PC-9 (cell line): ENCODE results near the gene PDE10A. TPM values are rescaled to one million over a fixed set of nuclear protein-coding genes. Genes with fewer than 3 reads are reported as not detected.

Source experiments
- BruUV-seq: library from RNA; stranded (reverse); fragments of 400-500 nt; replicated peaks from 2 replicates; lab custom pipeline; 2021; lab: Mats Ljungman, UMichigan
- CTCF ChIA-PET: fragments of 300-600 bp; sonication (Branson Sonifier 250); formaldehyde crosslinking; loops from one replicate; lab custom pipeline; 2022; ENCODE audit warnings: antibody characterized with exemption; lab: Charles Lee
- POLR2A ChIA-PET: fragments of 300-600 bp; sonication (Branson Sonifier 250); formaldehyde crosslinking; loops from one replicate; lab custom pipeline; 2022; ENCODE audit warnings: antibody characterized with exemption; ENCODE audit not compliant: unreplicated experiment; lab: Charles Lee
- DNase-seq, 2 experiments: peaks; one replicate each; pipeline versions ENCODE4 v3.0.0 to v3.0.0-alpha.2; 2015 to 2022; ENCODE audit warnings: mixed read lengths in 1 of 2
- H2AFZ ChIP-seq: fragments of 200-600 bp; sonication (generic); 2 replicates; pipeline ENCODE4 v1.8.1; 2017; ENCODE audit warnings: antibody characterized with exemption
- H3F3A ChIP-seq: fragments of 200-600 bp; sonication (generic); 2 replicates; pipeline ENCODE4 v1.8.1; 2017; ENCODE audit warnings: antibody characterized with exemption, mild to moderate bottlenecking, low read depth; ENCODE audit not compliant: insufficient read depth
- H3K27ac ChIP-seq: fragments of 200-600 bp; sonication (generic); 2 replicates; pipeline ENCODE4 v1.6.1; 2016; ENCODE audit warnings: mixed run types
- H3K27me3 ChIP-seq: fragments of 200-600 bp; sonication (generic); 2 replicates; pipeline ENCODE4 v1.6.1; 2016; ENCODE audit warnings: low read depth, mixed run types; ENCODE audit not compliant: insufficient read depth
- H3K36me3 ChIP-seq: fragments of 200-600 bp; sonication (generic); 2 replicates; pipeline ENCODE4 v1.6.1; 2016; ENCODE audit warnings: low read depth, mixed run types
- H3K4me1 ChIP-seq: fragments of 200-600 bp; sonication (generic); replicated peaks from 2 replicates; pipeline ENCODE4 v1.6.1; 2016; ENCODE audit warnings: mixed run types; ENCODE audit not compliant: insufficient read depth
- H3K4me2 ChIP-seq: fragments of 200-600 bp; sonication (generic); 2 replicates; pipeline ENCODE4 v1.6.1; 2017; ENCODE audit warnings: mixed run types
- H3K4me3 ChIP-seq: fragments of 200-600 bp; sonication (generic); 2 replicates; pipeline ENCODE4 v1.6.1; 2016; ENCODE audit warnings: mixed run types
- H3K79me2 ChIP-seq: fragments of 200-600 bp; sonication (generic); 2 replicates; pipeline ENCODE4 v1.6.1; 2017; ENCODE audit warnings: low read depth, mixed run types
- H3K9me2 ChIP-seq: fragments of 200-600 bp; sonication (generic); 2 replicates; pipeline ENCODE4 v1.8.1; 2017; ENCODE audit warnings: mild to moderate bottlenecking; ENCODE audit not compliant: insufficient read depth
- H3K9me3 ChIP-seq: fragments of 200-600 bp; sonication (generic); 2 replicates; pipeline ENCODE4 v1.8.1; 2016; ENCODE audit warnings: low read depth; ENCODE audit not compliant: insufficient read depth
- H4K20me1 ChIP-seq: fragments of 200-600 bp; sonication (generic); 2 replicates; pipeline ENCODE4 v1.8.1; 2017; ENCODE audit not compliant: insufficient read depth
- CTCF ChIP-seq: fragments of 200-600 bp; sonication (generic); conservative IDR thresholded peaks from 2 replicates; pipeline ENCODE4 v1.6.1; 2017; ENCODE audit warnings: mixed run types, antibody characterized with exemption, mild to moderate bottlenecking, moderate library complexity
- EZH2 ChIP-seq: fragments of 200-600 bp; sonication (generic); IDR thresholded peaks from 2 replicates; pipeline ENCODE4 v1.8.0; 2017; ENCODE audit warnings: antibody characterized with exemption, low read depth
- intact Hi-C: fragments of 100-400 bp; cut with micrococcal nuclease; formaldehyde crosslinking; loops from one replicate; pipeline ENCODE4 v1.10.0; 2022; ENCODE audit not compliant: unreplicated experiment
- total RNA-seq: library from RNA; stranded (reverse); gene quantifications from 2 replicates; pipeline ENCODE4 v1.2.3, GENCODE V29; 2021

PDE10A gene
- total RNA-seq, 1 experiment from 2014 or later, result not detected

- no peak overlapping the region for H2AFZ ChIP-seq
- no peaks in the 10 kb centered on the region for H3K9me2 ChIP-seq
- no peaks in the 10 kb centered on the region for H3K79me2 ChIP-seq
- no peak for DNase-seq
- no peaks in the 10 kb centered on the region; the same call in 1 of the 2 replicates for H3K9me3 ChIP-seq
- H3K4me2 ChIP-seq, result peak overlapping the region; percentile 36; the same call in 1 of the 2 replicates
- POLR2A ChIA-PET, result no interaction called here
- no peak overlapping the region for H3K4me3 ChIP-seq
- peaks cover 28% of the 10 kb centered on the region; the same call in 1 of the 2 replicates for H3K27me3 ChIP-seq
- CTCF ChIA-PET, result no interaction called here
- intact Hi-C loops, result loop anchor here (2.0 kb wide), 1 partner anchor 22 kb away; no protein-coding TSS in a partner anchor
- no peak overlapping the region for H3K27ac ChIP-seq
- no TSS peak for BruUV-seq
- H3F3A ChIP-seq, result no peaks in the 10 kb centered on the region
- no peaks in the 10 kb centered on the region for H3K4me1 ChIP-seq
- no peaks in the 10 kb centered on the region for H3K36me3 ChIP-seq
- no peaks in the 10 kb centered on the region for H4K20me1 ChIP-seq
- TF ChIP-seq CTCF (no peak), EZH2 (no peak)
These were observed 14.1 kb upstream of the PDE10A start for GRCh38 chr6:165677091-165677490.

- Histone ChIP-seq H3F3A (no peaks in the 10 kb centered on the region), H2AFZ (no peak overlapping the region), H3K9me3 (no peaks in the 10 kb centered on the region; the same call in 1 of the 2 replicates), H3K36me3 (no peaks in the 10 kb centered on the region), H3K27ac (no peak overlapping the region), H3K9me2 (no peaks in the 10 kb centered on the region), H3K27me3 (peaks cover 26% of the 10 kb centered on the region; the same call in 1 of the 2 replicates), H3K79me2 (no peaks in the 10 kb centered on the region), H4K20me1 (no peaks in the 10 kb centered on the region), H3K4me2 (peak overlapping the region; percentile 36; the same call in 1 of the 2 replicates), H3K4me1 (no peaks in the 10 kb centered on the region), H3K4me3 (no peak overlapping the region)
- no peak for DNase-seq
- POLR2A ChIA-PET, result no interaction called here
- CTCF ChIA-PET, result no interaction called here
- BruUV-seq, result no TSS peak
- TF ChIP-seq CTCF (no peak), EZH2 (no peak)
- intact Hi-C loops, result loop anchor here (2.0 kb wide), 1 partner anchor 22 kb away; no protein-coding TSS in a partner anchor
These were observed 13.5 kb upstream of the PDE10A start for GRCh38 chr6:165676435-165677068.

GRCh38 chr6:165675120-165675519 lies 12.1 kb upstream of the PDE10A start:
- Histone ChIP-seq H3K36me3 (no peaks in the 10 kb centered on the region), H3K9me3 (no peaks in the 10 kb centered on the region; the same call in 1 of the 2 replicates), H3K27ac (no peak overlapping the region), H3K27me3 (peaks cover 23% of the 10 kb centered on the region; the same call in 1 of the 2 replicates), H2AFZ (no peak overlapping the region), H3K79me2 (no peaks in the 10 kb centered on the region), H3K4me1 (no peaks in the 10 kb centered on the region), H3F3A (no peaks in the 10 kb centered on the region), H3K9me2 (no peaks in the 10 kb centered on the region), H4K20me1 (no peaks in the 10 kb centered on the region), H3K4me2 (no peak overlapping the region), H3K4me3 (no peak overlapping the region)
- DNase-seq, result no peak
- TF ChIP-seq EZH2 (no peak), CTCF (no peak)
- intact Hi-C loops, result no loop called here
- ChIA-PET CTCF (no interaction called here), POLR2A (no interaction called here)
- BruUV-seq, result no TSS peak
